Loucy (cell line): ENCODE data around the gene IFNAR2.

Experiments
- H2AFZ ChIP-seq: fragments of 200-600 bp; sonication (generic); 2 replicates; pipeline ENCODE4 v1.6.0; 2016; ENCODE audit warnings: antibody characterized with exemption, mild to moderate bottlenecking, low read length, moderate library complexity
- H3F3A ChIP-seq: fragments of 200-600 bp; 2 replicates; pipeline ENCODE4 v1.6.0; 2016; ENCODE audit warnings: antibody characterized with exemption, low read depth, mild to moderate bottlenecking
- H3K27me3 ChIP-seq: fragments of 200-600 bp; sonication (generic); 2 replicates; pipeline ENCODE4 v1.6.1; 2014; ENCODE audit warnings: low read length, mild to moderate bottlenecking; ENCODE audit not compliant: insufficient read depth, poor library complexity, severe bottlenecking
- H3K36me3 ChIP-seq: fragments of 200-600 bp; sonication (generic); 2 replicates; pipeline ENCODE4 v1.6.1; 2016; ENCODE audit warnings: low read length; ENCODE audit not compliant: insufficient read depth
- H3K4me1 ChIP-seq: fragments of 200-600 bp; sonication (generic); 2 replicates; pipeline ENCODE4 v1.5.1; 2014; ENCODE audit warnings: low read length, mild to moderate bottlenecking; ENCODE audit not compliant: insufficient read depth, poor library complexity, severe bottlenecking
- H3K4me2 ChIP-seq: fragments of 200-600 bp; sonication (generic); 2 replicates; pipeline ENCODE4 v1.6.0; 2014; ENCODE audit warnings: antibody characterized with exemption, low read length, low read depth, mild to moderate bottlenecking; ENCODE audit not compliant: poor library complexity, severe bottlenecking
- H3K4me3 ChIP-seq: fragments of 200-600 bp; sonication (generic); 2 replicates; pipeline ENCODE4 v1.5.1; 2014; ENCODE audit warnings: low read length, mild to moderate bottlenecking, mixed read lengths; ENCODE audit not compliant: poor library complexity, severe bottlenecking
- H3K79me2 ChIP-seq: fragments of 200-600 bp; sonication (generic); 2 replicates; pipeline ENCODE4 v1.6.1; 2014; ENCODE audit warnings: low read length; ENCODE audit not compliant: insufficient read depth
- H3K9ac ChIP-seq: fragments of 200-600 bp; sonication (generic); 2 replicates; pipeline ENCODE4 v1.6.0; 2014; ENCODE audit warnings: mild to moderate bottlenecking, low read depth, low read length, moderate library complexity; ENCODE audit not compliant: poor library complexity, severe bottlenecking
- H3K9me2 ChIP-seq: fragments of 200-600 bp; sonication (generic); replicated peaks from 2 replicates; pipeline ENCODE4 v1.6.1; 2016; ENCODE audit warnings: low read depth, low read length, mixed read lengths
- H3K9me3 ChIP-seq: fragments of 200-600 bp; sonication (generic); 2 replicates; pipeline ENCODE4 v1.6.1; 2014; ENCODE audit warnings: mild to moderate bottlenecking, antibody characterized with exemption, low read length, low read depth; ENCODE audit not compliant: insufficient read depth
- H4K20me1 ChIP-seq: fragments of 200-600 bp; sonication (generic); 2 replicates; pipeline ENCODE4 v1.6.0; 2014; ENCODE audit warnings: antibody characterized with exemption, low read length, mild to moderate bottlenecking; ENCODE audit not compliant: insufficient read depth, poor library complexity, severe bottlenecking
- CTCF ChIP-seq: fragments of 200-600 bp; sonication (generic); conservative IDR thresholded peaks from 2 replicates; pipeline ENCODE4 v1.5.1; 2014; ENCODE audit warnings: mild to moderate bottlenecking, antibody characterized with exemption, low read length
- EZH2phosphoT487 ChIP-seq: fragments of 200-600 bp; IDR thresholded peaks from 2 replicates; pipeline ENCODE4 v1.6.1; 2018; ENCODE audit warnings: antibody characterized with exemption, mild to moderate bottlenecking, moderate library complexity, borderline replicate concordance

IFNAR2 gene

GRCh38 chr21:33245289-33245918, 15.7 kb downstream of the IFNAR2 start:
- peak overlapping the region; percentile 78 for H3K4me2 ChIP-seq
- peak overlapping the region; percentile 59 for H3K4me3 ChIP-seq
- no peaks in the 10 kb centered on the region for H3K9me2 ChIP-seq
- peaks cover 71% of the 10 kb centered on the region for H3K79me2 ChIP-seq
- no peak overlapping the region for H2AFZ ChIP-seq
- H3K9ac ChIP-seq, result peak overlapping the region; percentile 79
- H3K36me3 ChIP-seq, result peaks cover 69% of the 10 kb centered on the region
- no peaks in the 10 kb centered on the region for H3K9me3 ChIP-seq
- peaks cover 9% of the 10 kb centered on the region for H3F3A ChIP-seq
- no peaks in the 10 kb centered on the region for H4K20me1 ChIP-seq
- no peaks in the 10 kb centered on the region for H3K27me3 ChIP-seq
- peaks cover 79% of the 10 kb centered on the region for H3K4me1 ChIP-seq
- TF ChIP-seq CTCF, result no peak
- no peak for TF ChIP-seq EZH2phosphoT487

DNA sequence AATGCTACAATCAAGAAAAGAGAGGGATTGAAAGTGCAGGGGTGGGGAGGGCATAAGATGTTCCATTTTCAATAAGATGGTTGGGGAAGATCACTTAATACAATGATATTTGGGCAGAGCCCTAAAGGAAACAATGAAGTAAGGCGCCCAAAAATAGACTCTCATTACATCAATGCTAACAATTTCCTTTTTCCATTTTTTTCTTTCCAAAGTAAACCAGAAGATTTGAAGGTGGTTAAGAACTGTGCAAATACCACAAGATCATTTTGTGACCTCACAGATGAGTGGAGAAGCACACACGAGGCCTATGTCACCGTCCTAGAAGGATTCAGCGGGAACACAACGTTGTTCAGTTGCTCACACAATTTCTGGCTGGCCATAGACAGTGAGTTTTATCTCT, 16.8 kb downstream of the IFNAR2 start:
- Histone ChIP-seq H3K9ac (peak overlapping the region; percentile 17), H3K4me1 (peaks cover 69% of the 10 kb centered on the region), H3F3A (peaks cover 9% of the 10 kb centered on the region), H3K79me2 (peaks cover 67% of the 10 kb centered on the region), H3K4me3 (no peak overlapping the region), H3K36me3 (peaks cover 79% of the 10 kb centered on the region), H3K9me3 (no peaks in the 10 kb centered on the region), H3K27me3 (no peaks in the 10 kb centered on the region), H2AFZ (no peak overlapping the region), H4K20me1 (no peaks in the 10 kb centered on the region), H3K9me2 (no peaks in the 10 kb centered on the region), H3K4me2 (no peak overlapping the region)
- TF ChIP-seq CTCF, result no peak
- no peak for TF ChIP-seq EZH2phosphoT487

GRCh38 chr21:33246963-33247362, 17.2 kb downstream of the IFNAR2 start:
- peaks cover 82% of the 10 kb centered on the region for H3K36me3 ChIP-seq
- no peak overlapping the region for H3K4me2 ChIP-seq
- H3K27me3 ChIP-seq, result no peaks in the 10 kb centered on the region
- peaks cover 9% of the 10 kb centered on the region for H3F3A ChIP-seq
- H2AFZ ChIP-seq, result no peak overlapping the region
- no peaks in the 10 kb centered on the region for H3K9me2 ChIP-seq
- peaks cover 63% of the 10 kb centered on the region for H3K79me2 ChIP-seq
- no peaks in the 10 kb centered on the region for H3K9me3 ChIP-seq
- H4K20me1 ChIP-seq, result no peaks in the 10 kb centered on the region
- H3K9ac ChIP-seq, result peak overlapping the region; percentile 17
- H3K4me1 ChIP-seq, result peaks cover 65% of the 10 kb centered on the region
- TF ChIP-seq EZH2phosphoT487 (no peak), CTCF (no peak)
- no peak overlapping the region for H3K4me3 ChIP-seq
